ENCODE data around the gene NOL9. TPM values are rescaled to one million over a fixed set of nuclear protein-coding genes. Genes with fewer than 3 reads are reported as not detected.

The NOL9 gene
- total RNA-seq, 6 donors from 2014 or later, result 19.6 to 41.9 (median 24.7) TPM

DNA sequence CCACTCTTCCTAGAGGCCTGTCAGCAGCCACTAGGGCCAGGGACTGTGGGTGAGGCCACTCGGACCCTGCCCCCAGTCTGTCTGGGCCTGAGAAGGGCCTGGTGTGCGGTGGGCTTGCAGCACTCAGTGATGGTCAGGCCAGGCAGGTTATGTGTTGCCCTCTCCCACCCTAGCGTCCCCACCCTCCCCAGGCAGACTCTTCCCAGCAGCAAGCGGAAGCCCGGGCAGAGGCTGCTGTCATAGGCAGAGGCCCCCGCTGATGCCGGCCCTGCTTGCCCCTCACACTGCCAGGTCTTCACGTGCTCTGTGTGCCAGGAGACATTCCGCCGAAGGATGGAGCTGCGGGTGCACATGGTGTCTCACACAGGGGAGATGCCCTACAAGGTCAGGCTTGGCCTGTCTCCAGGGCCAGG lies 32.1 kb upstream of the NOL9 start:
- ATAC-seq (ENCODE audit: low FRiP score in 2 of 2) (no peak), DNase-seq (peak in 1 of 2 donors; percentile 62)
- no peaks in the 10 kb centered on the region for H3K9me3 ChIP-seq
- no peak overlapping the region for H3K4me3 ChIP-seq
- WGBS, 2 donors, result 93 to 100% methylated on average over 4 to 11 of the region's 11 CpGs
- TF ChIP-seq POLR2A (IDR thresholded peaks at IDR 0.05) (no peak), CTCF (IDR thresholded peaks at IDR 0.05) (no peak), EP300 (IDR thresholded peaks at IDR 0.05) (no peak), POLR2AphosphoS5 (IDR thresholded peaks at IDR 0.05) (no peak)
- H3K36me3 ChIP-seq, result peaks cover 0 to 58% (median 31%) of the 10 kb centered on the region in 4 donors
- peaks cover 19 to 66% (median 33%) of the 10 kb centered on the region in 4 donors for H3K4me1 ChIP-seq
- H3K27ac ChIP-seq, result peak overlapping the region in 1 of 4 donors; percentile 44
- H3K27me3 ChIP-seq, result no peaks in the 10 kb centered on the region

DNA sequence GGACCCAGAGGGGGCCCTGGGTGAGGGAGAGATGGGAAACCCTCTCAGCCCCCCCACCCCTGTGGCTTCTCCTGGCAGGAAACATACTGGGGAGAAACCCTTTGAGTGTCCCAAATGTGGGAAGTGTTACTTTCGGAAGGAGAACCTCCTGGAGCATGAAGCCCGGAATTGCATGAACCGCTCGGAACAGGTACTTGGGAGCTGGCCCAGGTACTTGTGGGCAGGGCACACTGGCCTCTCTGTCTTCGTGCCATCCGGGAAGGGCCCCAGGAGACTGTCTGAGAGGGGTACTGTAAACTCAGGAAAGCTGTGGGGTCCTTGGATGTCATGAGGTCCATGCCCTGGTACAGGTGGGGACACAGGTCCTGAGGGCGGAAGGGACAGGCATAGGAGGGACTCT lies 31.5 kb upstream of the NOL9 start:
- peaks cover 0 to 53% (median 31%) of the 10 kb centered on the region in 4 donors for H3K36me3 ChIP-seq
- no peak overlapping the region for H3K4me3 ChIP-seq
- DNase-seq (peak in 1 of 2 donors; percentile 33), ATAC-seq (ENCODE audit: low FRiP score in 2 of 2) (no peak)
- WGBS, 2 donors, result 89 to 92% methylated on average over 6 to 7 of the region's 7 CpGs
- no peaks in the 10 kb centered on the region for H3K27me3 ChIP-seq
- H3K27ac ChIP-seq, result peak overlapping the region in 1 of 4 donors; percentile 44
- no peaks in the 10 kb centered on the region for H3K9me3 ChIP-seq
- peaks cover 24 to 70% (median 39%) of the 10 kb centered on the region in 4 donors for H3K4me1 ChIP-seq
- TF ChIP-seq POLR2A (IDR thresholded peaks at IDR 0.05), result no peak
- TF ChIP-seq CTCF (IDR thresholded peaks at IDR 0.05), result no peak
- no peak for TF ChIP-seq POLR2AphosphoS5 (IDR thresholded peaks at IDR 0.05)
- no peak for TF ChIP-seq EP300 (IDR thresholded peaks at IDR 0.05)

DNA sequence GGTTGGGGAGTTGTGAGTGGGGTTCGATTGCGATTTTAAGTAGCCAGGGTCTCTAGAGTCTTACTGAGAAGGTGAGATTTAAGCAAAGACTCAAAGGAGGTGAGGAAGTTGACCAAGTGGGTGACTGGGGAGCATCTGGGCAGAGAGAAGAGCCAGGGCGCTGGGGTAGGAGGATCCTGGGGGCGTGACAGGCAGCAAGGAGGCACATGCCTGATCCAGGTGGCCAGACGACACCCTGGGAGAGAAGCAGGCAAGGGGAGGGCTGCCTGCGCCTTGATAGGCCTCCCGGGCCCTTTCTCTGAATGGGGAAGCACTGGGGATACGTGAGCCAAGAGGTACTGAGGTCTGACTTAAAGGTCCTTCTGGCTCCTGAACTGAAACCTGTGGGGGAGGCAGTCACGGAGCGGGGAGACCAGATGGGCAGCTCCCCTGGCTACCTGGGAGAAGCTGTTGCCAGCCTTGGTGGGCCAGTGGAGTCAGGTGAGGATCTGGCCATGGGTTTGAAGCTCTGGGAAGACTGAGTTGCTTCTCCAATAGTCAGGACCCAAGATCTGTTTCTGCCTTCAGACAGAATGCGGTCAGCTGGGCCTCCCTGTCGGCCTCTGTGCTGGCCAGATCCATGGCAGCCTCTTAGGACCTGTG lies 30.9 kb upstream of the NOL9 start:
- no peaks in the 10 kb centered on the region for H3K27me3 ChIP-seq
- no peaks in the 10 kb centered on the region for H3K9me3 ChIP-seq
- DNase-seq (no peak), ATAC-seq (ENCODE audit: low FRiP score in 2 of 2) (no peak)
- TF ChIP-seq POLR2AphosphoS5 (IDR thresholded peaks at IDR 0.05), result no peak
- no peak for TF ChIP-seq POLR2A (IDR thresholded peaks at IDR 0.05)
- TF ChIP-seq EP300 (IDR thresholded peaks at IDR 0.05), result no peak
- no peak for TF ChIP-seq CTCF (IDR thresholded peaks at IDR 0.05)
- H3K4me1 ChIP-seq, result peaks cover 29 to 75% (median 44%) of the 10 kb centered on the region in 4 donors
- H3K27ac ChIP-seq, result peak overlapping the region in 1 of 4 donors; percentile 26
- peaks cover 0 to 46% (median 26%) of the 10 kb centered on the region in 4 donors for H3K36me3 ChIP-seq
- no peak overlapping the region for H3K4me3 ChIP-seq
- WGBS, 2 donors, result 90 to 91% methylated on average over 9 to 11 of the region's 12 CpGs

DNA sequence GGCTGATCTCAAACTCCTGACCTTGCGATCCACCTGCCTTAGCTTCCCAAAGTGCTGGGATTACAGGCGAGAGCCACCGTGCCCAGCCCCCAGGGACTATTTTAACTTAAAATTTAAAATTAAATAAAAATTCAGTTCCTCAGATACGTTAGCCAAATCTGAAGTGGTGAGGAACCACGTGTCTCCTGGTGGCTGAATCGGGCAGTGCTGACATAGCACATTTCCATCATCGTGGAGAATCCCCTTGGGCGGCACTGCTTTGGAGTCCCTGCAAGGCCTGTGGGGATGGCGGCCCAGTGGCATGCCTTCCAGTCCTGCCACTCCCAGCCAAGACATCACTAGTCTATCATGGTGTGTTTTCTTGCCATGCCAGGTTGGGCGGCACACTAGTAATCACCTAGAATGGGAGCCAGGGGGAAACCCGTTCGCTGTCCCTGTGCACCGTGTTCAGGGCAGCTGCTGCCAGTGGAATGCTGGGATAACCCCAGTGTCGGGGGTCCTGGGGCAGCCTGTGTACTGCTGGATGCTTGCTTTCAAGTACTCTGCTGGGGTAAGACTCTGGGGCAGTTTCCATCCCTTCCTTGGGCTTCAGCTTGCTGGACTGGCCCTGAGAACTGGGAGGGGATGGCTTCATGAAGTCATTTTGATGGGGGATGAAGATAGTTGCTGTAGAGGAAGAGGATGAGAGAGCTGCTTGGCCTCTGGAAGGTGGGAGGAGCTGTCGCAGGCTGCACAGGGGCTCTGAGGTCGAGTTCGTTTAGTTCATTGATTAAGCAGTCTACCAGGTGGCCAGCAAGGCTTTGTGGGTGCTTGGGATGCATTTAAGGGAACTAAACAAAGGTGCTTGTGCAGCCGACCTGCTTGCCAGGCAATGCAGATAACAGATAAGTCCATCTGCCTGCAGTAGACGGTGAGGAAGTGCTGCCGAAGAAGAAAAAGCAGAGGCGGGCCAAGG lies 30.1 kb upstream of the NOL9 start:
- TF ChIP-seq CTCF (IDR thresholded peaks at IDR 0.05), result peak in 1 of 6 experiments; percentile 23
- TF ChIP-seq POLR2A (IDR thresholded peaks at IDR 0.05), result no peak
- no peak for TF ChIP-seq EP300 (IDR thresholded peaks at IDR 0.05)
- DNase-seq (no peak), ATAC-seq (ENCODE audit: low FRiP score in 2 of 2) (no peak)
- H3K9me3 ChIP-seq, result no peaks in the 10 kb centered on the region
- no peaks in the 10 kb centered on the region for H3K27me3 ChIP-seq
- no peak overlapping the region for H3K27ac ChIP-seq
- peaks cover 0 to 38% (median 19%) of the 10 kb centered on the region in 4 donors for H3K36me3 ChIP-seq
- 81 to 86% methylated on average over 20 to 21 of the region's 21 CpGs for whole genome bisulfite sequencing, 2 donors
- peaks cover 31 to 77% (median 45%) of the 10 kb centered on the region in 4 donors for H3K4me1 ChIP-seq
- H3K4me3 ChIP-seq, result no peak overlapping the region

Measured in upper lobe of left lung (tissue), 6 donors.